Colonic mucosa (tissue), 4 donors: ENCODE measurements around the gene TNFAIP6. TPM values are rescaled to one million over a fixed set of nuclear protein-coding genes. Genes with fewer than 3 reads are reported as not detected.
"Not testable (repeated sequence)": the region's sequence is repeated elsewhere in the genome, so short reads cannot be mapped to it uniquely, and the experiment has no call there.

Experiments used
- DNase-seq: peaks from one replicate; pipeline ENCODE4 v3.0.0-alpha.2; 2020
- H3K27ac ChIP-seq: fragments of 200-600 bp; one replicate; pipeline ENCODE4 v1.8.0; 2021
- H3K27me3 ChIP-seq: fragments of 200-600 bp; one replicate; pipeline ENCODE4 v1.8.0; 2021
- H3K36me3 ChIP-seq: fragments of 200-600 bp; one replicate; pipeline ENCODE4 v1.8.0; 2021
- H3K4me1 ChIP-seq: fragments of 200-600 bp; one replicate; pipeline ENCODE4 v1.8.0; 2021; ENCODE audit warnings: mild to moderate bottlenecking
- H3K4me3 ChIP-seq: fragments of 200-600 bp; one replicate; pipeline ENCODE4 v1.8.0; 2021
- H3K9ac ChIP-seq, 2 donors: one replicate each; pipeline ENCODE4 v1.7.0; 2013; ENCODE audit warnings: control low read depth in 2 of 2, low read depth in 2 of 2, low read length in 2 of 2
- H3K9me3 ChIP-seq: fragments of 200-600 bp; one replicate; pipeline ENCODE4 v1.8.0; 2021
- intact Hi-C: fragments of 100-400 bp; cut with DNase I; formaldehyde crosslinking; loops from one replicate; pipeline ENCODE4 v1.14.1; 2022
- microRNA-seq: library from miRNA; unstranded; fragments of <30 nt; microRNA quantifications from one replicate; pipeline ENCODE4, GENCODE V29; 2019
- total RNA-seq, 2 donors: library from RNA; stranded (reverse); fragmentation: NEBNext Ultra II Directional in 1 of 2; extraction: Animal tissue kit (Norgen Biotek cat#: 25700) in 1 of 2; gene quantifications; one replicate each; pipeline ENCODE4 v1.2.1, GENCODE V29; 2021
- TF ChIP-seq, protein P1 (sequence below): fragments of 200-600 bp; IDR thresholded peaks from one replicate; pipeline ENCODE4 v1.8.0; 2022; ENCODE audit warnings: antibody characterized with exemption, mild to moderate bottlenecking
- donor health status: healthy.
- donor health status: DM: no; HTN: no; CAD: no.
- donor health status: DM: no; HTN: no; CAD: no.

The TNFAIP6 gene
- total RNA-seq, 2 donors from 2014 or later: 0.57 to 2.4 TPM

DNA sequence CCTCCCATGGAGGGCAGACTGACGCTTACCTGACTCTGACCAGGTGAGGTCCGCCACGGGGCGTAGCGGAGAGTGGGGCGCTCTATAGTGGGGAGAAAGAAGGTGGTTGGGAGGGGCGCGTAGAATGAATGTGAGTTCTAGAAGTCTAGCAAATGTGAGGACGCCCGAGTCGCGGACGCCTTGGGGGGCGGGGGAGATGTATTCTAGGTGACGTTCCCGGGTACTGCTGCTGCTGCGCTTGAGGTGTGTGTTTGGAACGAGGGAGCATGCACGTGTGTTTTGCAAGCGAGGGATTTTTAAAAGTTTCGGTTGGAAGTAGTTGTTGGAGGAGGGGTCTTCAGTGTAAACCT is 53.1 kb downstream of the TNFAIP6 start:
- DNase-seq: peak; percentile 60
- Histone ChIP-seq H3K27me3 (no peaks in the 10 kb centered on the region), H3K9ac (peak overlapping the region; percentile 86 to 90), H3K27ac (peak overlapping the region; percentile 70), H3K4me3 (peak overlapping the region; percentile 90), H3K9me3 (no peaks in the 10 kb centered on the region), H3K36me3 (no peaks in the 10 kb centered on the region), H3K4me1 (no peaks in the 10 kb centered on the region)
- intact Hi-C loops: loop anchor here (5.0 kb wide), 1 partner anchor 118 kb away; no protein-coding TSS in a partner anchor
- TF ChIP-seq, protein P1, sequence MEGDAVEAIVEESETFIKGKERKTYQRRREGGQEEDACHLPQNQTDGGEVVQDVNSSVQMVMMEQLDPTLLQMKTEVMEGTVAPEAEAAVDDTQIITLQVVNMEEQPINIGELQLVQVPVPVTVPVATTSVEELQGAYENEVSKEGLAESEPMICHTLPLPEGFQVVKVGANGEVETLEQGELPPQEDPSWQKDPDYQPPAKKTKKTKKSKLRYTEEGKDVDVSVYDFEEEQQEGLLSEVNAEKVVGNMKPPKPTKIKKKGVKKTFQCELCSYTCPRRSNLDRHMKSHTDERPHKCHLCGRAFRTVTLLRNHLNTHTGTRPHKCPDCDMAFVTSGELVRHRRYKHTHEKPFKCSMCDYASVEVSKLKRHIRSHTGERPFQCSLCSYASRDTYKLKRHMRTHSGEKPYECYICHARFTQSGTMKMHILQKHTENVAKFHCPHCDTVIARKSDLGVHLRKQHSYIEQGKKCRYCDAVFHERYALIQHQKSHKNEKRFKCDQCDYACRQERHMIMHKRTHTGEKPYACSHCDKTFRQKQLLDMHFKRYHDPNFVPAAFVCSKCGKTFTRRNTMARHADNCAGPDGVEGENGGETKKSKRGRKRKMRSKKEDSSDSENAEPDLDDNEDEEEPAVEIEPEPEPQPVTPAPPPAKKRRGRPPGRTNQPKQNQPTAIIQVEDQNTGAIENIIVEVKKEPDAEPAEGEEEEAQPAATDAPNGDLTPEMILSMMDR: no peak

DNA sequence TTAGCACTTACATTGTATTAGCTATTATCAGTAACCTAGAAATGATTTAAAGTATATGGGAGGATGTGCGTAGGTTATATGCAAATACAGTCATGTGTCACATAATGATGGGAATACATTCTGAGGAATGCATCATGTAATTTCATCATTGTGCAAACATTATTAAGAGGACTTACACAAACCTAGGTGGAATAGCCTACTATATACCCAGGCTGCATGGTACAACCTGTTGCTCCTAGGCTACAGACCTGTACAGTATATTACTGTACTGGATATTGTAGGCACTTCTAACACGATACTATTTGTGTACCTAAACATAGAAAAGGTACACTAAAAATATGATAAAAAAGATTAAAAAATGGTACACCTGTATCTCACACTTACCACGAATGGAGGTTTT is 60.3 kb downstream of the TNFAIP6 start:
- intact Hi-C loops: no loop called here
- DNase-seq: no peak
- Histone ChIP-seq H3K4me3 (no peak overlapping the region), H3K27me3 (no peaks in the 10 kb centered on the region), H3K36me3 (no peaks in the 10 kb centered on the region), H3K9ac (no peak overlapping the region), H3K9me3 (no peaks in the 10 kb centered on the region), H3K4me1 (no peaks in the 10 kb centered on the region), H3K27ac (no peak overlapping the region)
- TF ChIP-seq, protein P1: no peak

DNA sequence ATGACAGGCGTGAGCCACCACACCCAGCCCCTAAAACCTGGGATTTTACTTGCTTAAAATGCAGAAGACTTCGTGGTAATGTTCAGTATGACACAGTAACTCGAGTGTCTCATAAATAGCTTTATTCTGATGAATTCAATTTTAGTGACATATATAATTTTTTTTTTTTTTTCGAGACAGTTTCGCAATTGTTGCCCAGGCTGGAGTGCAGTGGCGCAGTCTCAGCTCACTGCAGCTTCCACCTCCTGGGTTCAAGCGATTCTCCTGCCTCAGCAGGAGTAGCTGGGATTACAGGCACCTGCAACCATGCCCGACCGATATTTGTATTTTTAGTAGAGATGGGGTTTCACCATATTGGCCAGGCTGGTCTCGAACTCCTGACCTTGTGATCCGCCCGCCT is 64.3 kb downstream of the TNFAIP6 start:
- H3K4me3 ChIP-seq, intact Hi-C loops, H3K36me3 ChIP-seq, H3K27ac ChIP-seq, H3K27me3 ChIP-seq, H3K9ac ChIP-seq, H3K4me1 ChIP-seq, H3K9me3 ChIP-seq, DNase-seq: not testable (repeated sequence)

DNA sequence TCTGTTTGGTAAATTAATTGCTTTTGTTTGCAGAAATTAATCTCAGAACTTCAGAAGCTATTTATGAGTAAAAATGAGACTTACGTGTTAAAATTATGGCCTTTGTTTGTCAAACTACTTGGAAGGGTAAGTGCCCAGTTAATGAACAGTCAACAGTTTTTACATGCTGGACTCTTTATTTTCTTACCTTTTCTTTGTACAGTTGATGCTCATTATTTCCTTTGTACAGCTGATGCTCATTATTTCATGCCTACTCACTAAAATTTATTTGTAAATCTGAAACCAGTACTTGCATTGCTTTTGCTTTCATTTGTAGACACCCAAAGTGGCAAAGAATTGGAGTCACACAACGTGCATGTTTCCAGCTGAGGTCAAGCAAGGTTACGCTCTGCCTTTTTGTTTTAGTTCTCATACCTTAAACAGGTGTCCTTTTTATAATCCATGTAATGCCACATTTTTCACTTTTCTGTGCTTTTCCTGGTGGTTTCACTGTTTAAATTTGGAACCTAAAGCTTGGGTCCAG is 65.6 kb downstream of the TNFAIP6 start:
- H3K4me3 ChIP-seq: no peak overlapping the region
- no peak overlapping the region for H3K9ac ChIP-seq
- intact Hi-C loops: no loop called here
- H3K27me3 ChIP-seq: no peaks in the 10 kb centered on the region
- DNase-seq: no peak
- no peaks in the 10 kb centered on the region for H3K4me1 ChIP-seq
- TF ChIP-seq, protein P1: no peak
- no peaks in the 10 kb centered on the region for H3K9me3 ChIP-seq
- H3K36me3 ChIP-seq: no peaks in the 10 kb centered on the region
- no peak overlapping the region for H3K27ac ChIP-seq

DNA sequence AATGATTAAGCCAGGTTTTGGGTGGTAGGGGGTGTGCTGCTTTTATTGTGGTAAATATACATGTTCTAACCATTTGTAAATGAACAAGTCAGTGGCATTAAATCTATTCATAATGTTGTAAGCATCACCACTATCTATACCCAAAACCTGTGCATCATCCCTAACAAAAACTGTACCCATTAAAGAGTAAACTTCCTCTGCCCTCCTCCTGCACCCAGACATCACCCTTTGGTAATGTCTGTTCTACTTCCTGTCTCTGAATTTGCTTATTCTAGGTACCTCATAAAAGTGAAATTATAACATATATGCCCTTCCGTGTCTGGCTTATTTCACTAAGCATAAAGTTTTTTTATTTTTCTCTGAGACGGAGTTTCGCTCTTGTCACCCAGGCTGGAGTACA is 66.4 kb downstream of the TNFAIP6 start:
- Histone ChIP-seq H3K27ac (no peak overlapping the region), H3K36me3 (no peaks in the 10 kb centered on the region), H3K4me3 (no peak overlapping the region), H3K9ac (no peak overlapping the region), H3K9me3 (no peaks in the 10 kb centered on the region), H3K4me1 (no peaks in the 10 kb centered on the region), H3K27me3 (no peaks in the 10 kb centered on the region)
- no peak for DNase-seq
- intact Hi-C loops: no loop called here
- TF ChIP-seq, protein P1: no peak

Small RNAs within 50 kb of the gene (microRNA-seq; reads per million reads assigned to microRNA genes)
- not detected for gene MIR4773-1
- not detected for gene MIR4773-2

Other genes starting within 250 kb of the TNFAIP6 start
- gene RBM43, start 95.7 kb upstream of the TNFAIP6 start, total RNA-seq: 1 to 10 TPM; 2.4 to 3.8 TPM
- gene NMI, start 67.9 kb upstream of the TNFAIP6 start, total RNA-seq: 10 to 100 TPM; 18.4 to 21.1 TPM
- gene RIF1, start 52.3 kb downstream of the TNFAIP6 start, total RNA-seq: 10 to 100 TPM; 27.8 to 34.2 TPM